SKM-1 (cell line): ENCODE data around the gene VPS37D.
"Not testable (repeated sequence)": the region's sequence is repeated elsewhere in the genome, so short reads cannot be mapped to it uniquely, and the experiment has no call there.

Source experiments
- DNase-seq: peaks from one replicate; lab custom pipeline; 2025; ENCODE audit not compliant: unreplicated experiment; lab: John Stamatoyannopoulos, UW

Gene VPS37D

GRCh38 chr7:73646785-73647724 lies 20.6 kb upstream of the VPS37D start:
- no peak for DNase-seq

- no peak for DNase-seq
Observed at GRCh38 chr7:73647725-73648592, 19.7 kb upstream of the VPS37D start.

DNA sequence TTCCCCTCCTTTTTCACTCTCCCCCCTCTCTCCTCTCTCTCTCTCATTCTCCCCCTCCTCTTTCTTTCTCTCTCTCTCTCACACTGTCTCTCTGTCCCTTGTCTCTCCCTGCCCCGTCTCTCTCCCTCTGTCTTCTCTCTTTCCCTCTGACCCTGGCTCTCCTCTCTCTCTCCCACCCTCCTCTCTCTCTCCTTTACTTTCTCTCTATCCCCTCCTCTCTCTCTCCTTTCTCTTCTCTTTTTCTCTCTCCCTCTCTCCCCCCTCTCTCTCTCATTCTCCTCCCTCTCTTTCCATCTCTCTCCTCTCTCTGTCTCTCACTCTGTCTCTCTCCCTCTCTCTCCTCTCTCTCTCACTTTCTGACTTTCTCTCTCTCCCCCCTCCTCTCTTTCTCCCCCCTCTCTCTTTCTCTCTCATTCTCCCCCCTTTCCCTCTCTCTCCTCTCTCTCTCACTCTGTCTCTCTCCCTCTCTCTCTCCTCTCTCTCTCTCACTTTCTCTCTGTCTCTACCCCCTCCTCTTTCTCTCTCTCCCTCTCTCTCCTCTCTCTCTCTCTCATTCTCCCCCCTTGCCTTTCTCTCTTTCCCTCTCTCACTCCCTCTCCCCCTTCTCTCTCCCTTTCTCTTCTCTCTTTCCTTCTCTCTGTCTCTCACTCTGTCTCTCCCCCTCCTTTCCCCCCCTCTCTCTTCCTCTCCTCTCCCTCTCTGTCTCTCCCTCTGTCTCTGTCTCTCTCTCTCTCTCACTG lies 18.9 kb upstream of the VPS37D start:
- no peak for DNase-seq

DNA sequence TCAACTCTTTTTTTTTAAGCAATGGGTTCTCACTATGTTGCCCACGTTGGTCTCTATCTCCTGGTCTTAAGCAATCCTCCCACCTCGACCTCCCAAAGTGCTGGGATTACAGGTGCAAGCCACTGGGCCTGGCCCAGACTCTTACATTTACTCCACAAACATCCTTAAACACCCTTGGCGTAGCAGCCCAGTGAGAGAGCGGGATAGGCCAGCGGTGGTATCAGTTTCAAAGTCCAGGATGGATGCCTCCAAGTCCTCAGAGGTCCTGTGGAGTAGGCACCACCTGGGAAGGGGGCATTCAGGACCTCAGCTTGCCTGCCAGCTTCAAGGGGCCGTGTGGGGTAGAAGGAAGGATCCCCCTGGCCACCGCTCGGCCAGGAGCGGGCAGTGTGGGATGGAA lies 18.1 kb upstream of the VPS37D start:
- DNase-seq, result no peak

DNA sequence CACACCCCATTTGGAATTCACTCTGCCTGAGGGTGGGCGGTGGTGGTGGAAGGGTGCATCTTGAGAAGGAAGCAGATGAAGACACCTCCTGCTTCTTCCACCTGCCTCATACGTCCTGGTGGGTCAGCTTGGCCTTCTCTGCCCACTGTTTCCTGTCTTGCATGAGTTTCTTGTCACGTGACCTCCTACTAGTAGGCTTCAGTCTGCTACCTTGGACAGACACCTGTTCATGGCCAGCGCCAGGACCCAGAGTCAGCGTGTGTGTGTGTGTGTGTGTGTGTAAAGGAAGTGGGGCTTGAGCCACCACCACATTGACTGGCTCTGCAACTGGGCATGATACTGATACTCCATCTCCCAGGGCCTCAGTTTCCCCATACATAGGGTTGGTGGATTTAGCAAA lies 17.1 kb upstream of the VPS37D start:
- no peak for DNase-seq

DNA sequence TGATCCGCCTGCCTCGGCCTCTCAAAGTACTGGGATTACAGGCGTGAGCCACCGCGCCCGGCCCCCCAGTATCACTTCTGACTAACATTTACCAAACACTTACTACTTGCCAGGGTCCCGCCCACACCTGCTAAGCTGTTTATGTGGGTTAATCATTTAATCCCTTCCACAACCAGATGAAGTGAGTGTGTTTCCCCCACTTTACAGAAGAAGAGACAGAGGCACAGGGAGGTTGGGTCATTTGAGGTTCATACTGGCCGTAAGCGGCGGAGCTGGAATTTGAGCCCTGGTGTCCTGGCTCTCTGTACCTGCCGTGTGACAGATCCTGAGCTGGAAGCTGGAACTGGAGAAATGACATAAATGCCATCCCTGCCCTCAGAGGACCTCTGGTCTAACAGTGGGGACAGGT lies 15.1 kb upstream of the VPS37D start:
- DNase-seq, result no peak

- DNase-seq, result not testable (repeated sequence)
Observed at GRCh38 chr7:73655309-73655708, 12.3 kb upstream of the VPS37D start.

DNA sequence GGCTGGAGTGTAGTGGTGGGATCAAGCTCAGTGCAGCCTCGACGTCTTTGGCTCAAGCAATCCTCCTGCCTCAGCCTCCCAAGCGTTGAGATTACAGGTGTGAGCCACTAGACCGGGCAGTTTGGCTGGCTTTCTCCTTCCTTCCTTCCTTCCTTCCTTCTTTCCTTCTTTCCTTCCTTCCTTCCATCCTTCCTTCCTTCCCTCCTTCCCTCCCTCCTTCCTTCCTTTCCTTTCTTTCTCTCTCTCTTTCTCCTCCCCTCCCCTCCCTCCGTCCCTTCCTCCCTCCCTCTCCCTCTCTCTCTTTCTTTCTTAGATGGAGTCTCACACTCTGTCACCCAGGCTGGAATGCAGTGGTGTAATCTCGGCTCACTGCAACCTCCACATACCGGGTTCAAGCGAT lies 7.6 kb upstream of the VPS37D start:
- no peak for DNase-seq

DNA sequence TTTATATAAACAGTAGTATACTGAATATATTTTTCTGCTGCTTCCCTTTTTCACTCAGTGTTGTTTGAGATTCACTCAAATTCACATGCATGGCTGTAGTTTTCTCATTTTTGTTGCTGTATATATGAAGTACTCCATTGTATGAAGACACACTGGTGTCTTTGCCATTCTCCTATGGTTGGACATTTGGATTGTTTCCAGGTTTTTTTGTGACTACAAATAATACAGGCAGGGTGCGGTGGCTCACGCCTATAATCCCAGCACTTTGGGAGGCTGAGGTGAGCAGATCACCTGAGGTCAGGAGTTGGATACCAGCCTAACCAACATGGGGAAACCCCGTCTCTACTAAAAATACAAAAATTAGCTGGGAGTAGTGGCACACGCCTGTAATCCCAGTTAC lies 7.0 kb upstream of the VPS37D start:
- not testable (repeated sequence) for DNase-seq

- DNase-seq, result no peak
Observed at GRCh38 chr7:73663033-73663432, 4.6 kb upstream of the VPS37D start.

GRCh38 chr7:73668103-73668885 lies 663 bp downstream of the VPS37D start:
- no peak for DNase-seq

DNA sequence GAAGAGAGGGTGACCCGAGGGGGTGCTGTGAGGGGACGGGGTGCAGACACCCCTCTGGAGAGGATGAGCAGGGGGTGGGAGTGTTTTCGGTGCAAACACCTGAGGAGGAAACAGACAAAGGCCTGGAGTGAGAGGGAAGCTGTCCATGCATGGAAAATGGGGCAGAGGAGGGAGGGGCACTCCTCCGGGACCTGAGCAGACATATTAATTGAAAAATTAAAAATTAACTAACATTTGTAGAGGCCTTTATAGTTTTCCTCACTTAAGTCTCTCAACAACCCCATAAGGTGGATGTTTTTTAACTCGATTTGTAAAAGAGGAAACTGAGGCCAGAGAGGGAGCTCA lies 1.2 kb downstream of the VPS37D start:
- no peak for DNase-seq

DNA sequence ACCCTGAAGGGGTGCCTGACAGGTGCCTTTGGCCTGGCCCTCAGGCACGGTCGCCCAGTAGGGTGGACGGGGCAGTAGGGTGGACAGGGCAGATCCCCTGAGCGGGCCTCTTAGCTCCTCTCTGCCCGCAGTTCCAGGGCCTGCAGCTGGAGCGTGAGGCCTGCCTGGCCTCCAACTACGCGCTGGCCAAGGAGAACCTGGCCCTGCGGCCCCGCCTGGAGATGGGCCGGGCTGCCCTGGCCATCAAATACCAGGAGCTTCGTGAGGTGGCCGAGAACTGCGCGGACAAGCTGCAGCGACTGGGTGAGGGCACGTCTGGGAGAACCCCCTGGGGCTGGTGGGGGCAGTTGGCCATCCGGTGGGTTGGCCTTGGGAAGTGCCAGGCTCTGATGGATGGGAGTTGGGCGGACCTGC lies 1.7 kb downstream of the VPS37D start:
- no peak for DNase-seq

GRCh38 chr7:73669858-73670385 lies 2.3 kb downstream of the VPS37D start:
- DNase-seq, result no peak

- DNase-seq, result no peak
Observed at GRCh38 chr7:73671322-73671661, 3.7 kb downstream of the VPS37D start.

DNA sequence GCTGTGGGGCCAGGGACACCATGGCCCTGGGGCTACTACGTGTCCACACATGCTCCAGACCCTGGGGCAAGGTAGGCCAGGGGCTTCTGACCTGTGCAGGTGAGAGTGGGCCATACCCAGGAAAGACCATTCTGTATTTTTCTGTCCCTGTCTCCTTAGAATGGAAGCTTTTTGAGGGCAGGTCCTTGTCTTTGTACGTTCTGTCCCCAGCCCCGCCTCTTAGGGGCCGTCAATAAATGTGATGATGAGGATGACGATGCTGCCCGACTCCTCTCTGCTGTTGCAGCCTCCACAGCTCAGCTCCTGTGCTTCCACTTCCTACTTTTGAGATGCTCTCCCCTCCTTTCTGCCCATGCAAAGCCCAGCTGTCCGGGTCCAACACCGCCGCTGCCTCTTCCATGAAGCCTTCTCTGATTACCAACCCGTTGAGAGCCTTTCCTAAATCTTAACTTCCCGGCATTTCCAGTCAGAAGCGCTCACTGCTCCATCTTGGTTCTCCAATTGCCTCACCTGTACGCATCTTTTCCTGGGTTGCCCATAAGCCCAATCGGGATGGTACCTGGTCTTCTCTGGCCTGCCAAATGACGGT lies 4.3 kb downstream of the VPS37D start:
- no peak for DNase-seq

- no peak for DNase-seq
Observed at GRCh38 chr7:73674468-73675124, 7.0 kb downstream of the VPS37D start.

GRCh38 chr7:73676062-73676461 lies 8.4 kb downstream of the VPS37D start:
- not testable (repeated sequence) for DNase-seq

- DNase-seq, result no peak
Observed at GRCh38 chr7:73678862-73679261, 11.2 kb downstream of the VPS37D start.

DNA sequence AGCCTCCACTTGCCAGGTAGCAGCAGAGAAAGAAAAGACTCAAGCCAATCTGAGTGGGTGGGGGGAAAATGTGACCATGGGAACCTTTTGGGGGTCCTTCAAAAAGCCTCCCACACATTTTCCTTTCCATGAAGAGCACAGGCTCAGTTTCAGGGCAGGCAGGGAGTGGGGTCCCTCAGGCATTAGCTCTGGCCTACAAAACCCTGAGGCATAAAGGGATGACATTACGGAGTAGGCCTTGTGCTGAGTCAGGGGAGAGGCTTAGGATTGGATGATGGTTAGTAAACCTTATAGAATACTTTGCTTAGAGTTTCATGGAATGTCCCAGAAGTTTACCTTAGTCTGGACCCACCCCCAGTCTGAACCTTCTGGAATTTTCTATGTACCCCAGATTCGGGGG lies 12.1 kb downstream of the VPS37D start:
- no peak for DNase-seq
